ENCODE measurements around the gene SP140L.

GRCh38 chr2:230335864-230336506 is 9.0 kb downstream of the SP140L start:
- TF ChIP-seq MLLT1 (IDR thresholded peaks at IDR 0.05) (no peak), EP300 (IDR thresholded peaks at IDR 0.05; ENCODE audit: borderline replicate concordance in 1 of 2, control insufficient read depth in 1 of 2, low read depth in 2 of 2, low read length in 2 of 2) (no peak), CREB1 (IDR thresholded peaks at IDR 0.05; ENCODE audit: low read depth) (no peak), ZBTB40 (IDR thresholded peaks at IDR 0.05; ENCODE audit: borderline replicate concordance) (no peak), ESRRA (IDR thresholded peaks at IDR 0.05; ENCODE audit: low read length) (no peak)

Measured in GM12878 (cell line).